GM18505 (cell line): ENCODE data around the gene VIPR2.

ENCODE experiments used
- ATAC-seq: cut with Tn5 transposase; IDR thresholded peaks from one replicate; pipeline ENCODE4 v1.9.1; 2021; ENCODE audit not compliant: unreplicated experiment
- POLR2A ChIP-seq: IDR thresholded peaks from 4 replicates; pipeline ENCODE4 v1.6.1; 2011; ENCODE audit warnings: borderline replicate concordance; ENCODE audit not compliant: insufficient read depth, insufficient read length; ENCODE audit errors: extremely low read depth

VIPR2 gene

DNA sequence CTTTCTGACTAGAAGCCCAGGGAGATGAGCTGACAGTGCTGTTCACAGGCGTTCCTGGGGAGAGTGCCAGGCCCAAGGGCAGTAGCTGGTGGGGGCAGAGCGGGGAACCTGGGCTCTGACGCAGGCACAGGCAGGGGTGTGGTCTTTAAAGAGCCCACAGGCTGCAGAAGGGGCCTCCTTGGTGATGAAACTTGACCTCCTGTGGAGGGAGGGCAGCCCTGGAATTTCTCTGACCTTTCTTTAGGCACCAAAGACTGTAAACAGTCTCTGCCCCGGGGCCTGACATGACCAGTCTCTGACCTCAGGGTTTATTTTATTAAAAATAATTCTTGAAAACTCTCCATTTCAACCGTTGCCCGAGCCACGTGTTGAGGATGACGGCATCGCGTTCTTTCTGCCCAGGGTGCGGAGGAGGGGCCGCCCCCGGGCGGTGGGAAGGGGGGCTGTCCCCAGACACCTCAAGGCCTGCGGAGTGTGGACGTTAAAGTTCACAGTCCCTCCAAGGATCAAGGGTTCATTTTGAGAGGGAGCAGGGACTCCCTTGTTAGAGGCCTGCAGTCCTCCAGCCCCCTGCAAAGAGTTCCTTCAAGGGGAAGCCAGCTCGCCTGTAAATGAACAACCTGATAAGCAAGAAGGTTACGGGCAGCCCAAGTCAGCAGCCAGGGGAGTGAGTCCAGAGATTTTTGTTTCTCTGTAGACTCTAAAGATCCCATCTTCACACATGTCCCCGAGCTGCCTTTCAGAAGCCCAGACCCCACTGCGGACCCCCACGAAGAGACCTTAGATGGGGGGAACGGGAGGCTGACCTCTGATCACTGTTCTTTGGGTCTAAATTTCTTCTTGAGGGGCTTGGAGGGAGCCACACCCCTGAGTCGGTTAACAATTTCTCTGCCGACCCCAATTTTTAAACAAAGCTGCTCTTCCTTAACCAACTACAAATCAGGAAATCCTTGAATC lies 128.9 kb downstream of the VIPR2 start:
- no peak for TF ChIP-seq POLR2A
- ATAC-seq = no peak

DNA sequence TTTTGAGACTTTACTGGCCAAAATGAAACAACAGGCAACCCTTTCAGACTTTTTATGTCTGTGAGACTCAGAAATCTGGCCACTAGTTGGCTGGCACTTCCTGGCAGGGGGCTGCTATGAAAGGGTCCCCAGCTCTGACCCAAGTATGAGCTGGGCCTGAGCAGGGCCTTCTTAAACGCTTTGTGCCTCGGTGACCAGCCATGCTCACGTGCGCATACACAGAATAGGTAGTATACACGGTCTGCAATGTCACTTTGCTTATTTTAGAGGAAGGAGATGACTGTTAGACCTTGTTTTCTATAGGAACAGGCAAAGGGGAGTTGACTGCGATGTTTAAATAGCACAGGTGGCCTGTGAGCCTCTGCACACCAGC lies 129.6 kb downstream of the VIPR2 start:
- TF ChIP-seq POLR2A = no peak
- ATAC-seq = no peak

DNA sequence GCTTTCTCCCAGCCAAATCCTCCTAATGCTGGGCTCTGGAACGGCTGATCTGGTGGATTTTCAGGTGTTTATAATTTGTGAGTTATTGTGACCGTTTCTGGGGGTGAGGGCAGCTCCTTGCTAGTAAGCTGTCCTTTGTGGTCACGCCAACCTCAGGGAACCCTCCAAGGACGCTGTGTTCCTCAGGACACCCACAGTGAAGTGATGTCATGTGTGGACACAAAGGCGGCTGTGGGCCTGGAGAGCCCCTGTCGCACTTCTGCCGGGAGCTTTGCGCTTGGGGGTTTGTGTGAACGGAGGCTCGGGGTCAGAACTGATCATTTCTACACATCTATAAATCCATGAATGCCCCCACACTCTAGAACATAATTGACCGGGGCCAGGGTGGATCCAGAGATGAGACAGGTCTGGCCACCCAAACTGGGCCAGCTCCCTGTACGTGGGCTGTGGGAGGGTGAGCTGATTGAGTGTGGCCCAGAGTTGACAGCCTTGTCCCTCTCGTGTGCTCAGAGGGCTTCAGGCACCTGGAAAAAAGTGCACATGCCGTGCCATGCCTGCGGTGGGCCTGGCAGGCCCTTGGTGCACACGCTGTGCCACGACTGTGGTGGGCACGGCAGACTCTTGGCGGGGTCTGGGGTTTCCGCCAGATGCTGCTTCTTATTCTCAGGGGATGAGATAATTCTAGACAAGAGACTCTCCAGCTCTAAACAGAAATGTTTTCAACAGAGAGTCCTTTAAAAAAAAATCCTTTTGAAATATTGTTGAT lies 130.2 kb downstream of the VIPR2 start:
- ATAC-seq = no peak
- TF ChIP-seq POLR2A = no peak

DNA sequence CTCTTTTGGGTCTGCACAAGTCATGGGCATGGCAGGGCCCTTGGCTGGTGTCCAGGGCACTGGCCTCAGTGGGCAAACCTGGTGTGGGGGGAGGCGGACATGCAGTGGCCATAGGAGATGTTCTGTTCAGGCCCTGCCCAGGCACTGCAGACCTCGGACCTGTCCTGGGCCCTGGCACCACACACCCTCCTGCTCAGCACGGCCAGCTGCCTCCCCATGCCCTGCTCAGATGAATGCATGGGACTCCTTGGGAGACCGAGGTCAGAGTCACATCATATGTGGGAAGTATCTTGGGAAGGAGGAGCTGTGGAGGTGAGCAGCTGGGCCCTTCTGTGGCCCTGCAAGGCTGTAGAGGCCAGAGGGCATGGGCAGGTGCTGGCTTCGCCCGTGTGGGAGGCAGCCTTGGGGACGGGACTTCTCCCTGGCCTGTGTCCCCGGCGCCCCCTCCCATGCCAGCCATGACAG lies 130.8 kb downstream of the VIPR2 start:
- ATAC-seq = no peak
- no peak for TF ChIP-seq POLR2A

DNA sequence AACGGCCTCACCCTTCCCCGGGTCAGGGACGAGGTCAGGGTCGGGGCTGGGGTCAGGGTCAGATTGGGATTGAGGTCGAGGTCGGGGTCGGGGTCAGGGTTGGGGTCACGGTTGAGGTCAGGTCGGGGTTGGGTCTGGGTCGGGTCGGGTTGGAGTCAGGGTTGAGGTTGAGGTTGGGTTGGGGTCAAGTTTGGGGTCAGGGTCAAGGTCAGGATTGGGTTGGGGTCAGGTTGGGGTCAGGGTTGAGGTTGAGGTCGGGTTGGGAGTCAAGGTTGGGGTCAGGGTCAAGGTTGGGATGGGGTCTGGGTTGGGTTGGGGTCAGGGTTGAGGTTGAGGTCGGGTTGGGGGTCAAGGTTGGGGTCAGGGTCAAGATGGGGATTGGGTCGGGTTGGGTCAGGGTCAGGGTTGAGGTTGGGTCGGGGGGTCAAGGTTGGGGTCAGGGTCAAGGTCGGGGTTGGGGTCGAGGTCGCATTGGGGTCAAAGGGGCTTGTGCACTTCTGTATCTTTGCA lies 131.4 kb downstream of the VIPR2 start:
- no peak for TF ChIP-seq POLR2A
- no peak for ATAC-seq

- no peak for TF ChIP-seq POLR2A
- ATAC-seq = no peak
Measured at GRCh38 chr7:159012353-159013069, 132.2 kb downstream of the VIPR2 start.

- no peak for ATAC-seq
- TF ChIP-seq POLR2A = no peak
Measured at GRCh38 chr7:159011722-159012022, 133.0 kb downstream of the VIPR2 start.

GRCh38 chr7:159010937-159011721 lies 133.5 kb downstream of the VIPR2 start:
- ATAC-seq = no peak

GRCh38 chr7:159010411-159010810 lies 134.3 kb downstream of the VIPR2 start:
- TF ChIP-seq POLR2A = no peak
- ATAC-seq = no peak

More at GRCh38 chr7:159010937-159011721, 133.5 kb downstream of the VIPR2 start:
- no peak for TF ChIP-seq POLR2A

DNA sequence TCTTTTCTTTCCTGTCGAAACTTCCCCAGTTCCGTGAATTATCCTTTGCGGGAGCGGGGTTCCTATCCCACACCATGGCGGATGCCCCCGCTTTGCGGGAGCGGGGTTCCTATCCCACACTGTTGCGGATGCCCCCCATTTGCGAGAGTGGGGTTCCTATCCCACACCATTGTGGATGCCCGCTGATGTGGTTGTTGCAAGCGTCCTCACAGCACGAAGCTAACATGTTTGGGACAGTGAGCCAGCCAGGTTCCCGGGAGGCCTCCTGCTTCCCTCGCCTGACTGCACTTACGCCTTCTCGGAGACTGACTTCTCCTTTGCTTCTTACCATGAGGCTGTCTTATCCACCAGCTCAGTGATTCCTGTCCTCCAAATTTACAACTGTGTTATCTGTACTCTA lies 134.7 kb downstream of the VIPR2 start:
- TF ChIP-seq POLR2A = no peak
- ATAC-seq = no peak

DNA sequence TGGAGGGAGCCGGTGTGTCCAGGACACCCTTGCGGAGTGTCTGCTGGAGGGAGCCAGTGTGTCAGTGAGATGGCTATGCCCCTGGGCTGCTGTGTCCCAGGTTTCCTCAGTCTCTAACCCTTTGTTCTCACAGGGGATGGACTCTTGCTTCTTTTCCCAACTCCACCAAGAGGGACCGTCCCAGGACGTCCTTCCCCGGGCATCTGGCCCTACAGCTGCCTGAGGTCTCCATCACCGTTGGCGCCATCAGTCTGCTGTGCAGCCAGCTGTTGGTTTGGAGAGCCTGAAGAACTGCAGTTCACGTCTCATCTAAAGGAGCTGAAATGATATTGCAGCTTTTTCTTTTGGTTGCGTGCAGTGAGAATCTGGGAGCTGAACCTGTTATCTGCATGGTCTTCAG lies 136.2 kb downstream of the VIPR2 start:
- no peak for TF ChIP-seq POLR2A
- no peak for ATAC-seq

- ATAC-seq = no peak
- TF ChIP-seq POLR2A = no peak
Measured at GRCh38 chr7:159007996-159008389, 136.7 kb downstream of the VIPR2 start.
